HepG2 (cell line): Measurements from ENCODE around the gene INHBC. TPM values are rescaled to one million over a fixed set of nuclear protein-coding genes. Genes with fewer than 3 reads are reported as not detected.

Experiments
- ARHGAP35 ChIP-seq: sonication (generic); formaldehyde crosslinking; IDR thresholded peaks from 2 replicates; pipeline ENCODE4 v1.9.0; 2022; ENCODE audit warnings: mild to moderate bottlenecking, inconsistent platforms, moderate library complexity, missing genetic modification reagents, borderline replicate concordance
- ATF6 ChIP-seq: sonication (generic); formaldehyde crosslinking; conservative IDR thresholded peaks from 2 replicates; pipeline ENCODE4 v1.4.0; 2020; ENCODE audit warnings: missing genetic modification reagents
- CSRNP1 ChIP-seq: sonication (generic); formaldehyde crosslinking; IDR thresholded peaks from 2 replicates; pipeline ENCODE4 v1.8.1; 2023; ENCODE audit warnings: mild to moderate bottlenecking, missing genetic modification reagents
- KDM2A ChIP-seq: sonication (generic); formaldehyde crosslinking; IDR thresholded peaks from 2 replicates; pipeline ENCODE4 v1.4.0; 2020; ENCODE audit warnings: low read depth, missing genetic modification reagents, borderline replicate concordance
- MAZ ChIP-seq, 2 experiments: sonication (generic) in 1 of 2; formaldehyde crosslinking in 1 of 2; IDR thresholded peaks; 2 replicates each; pipeline versions ENCODE4 v1.5.0 to v1.6.1; 2012 to 2020; ENCODE audit warnings: low read depth in 2 of 2, mild to moderate bottlenecking in 2 of 2, borderline replicate concordance in 1 of 2, improper control_type of control experiment in 1 of 2, low read length in 1 of 2, missing genetic modification reagents in 1 of 2, moderate library complexity in 1 of 2
- NFE2L1 ChIP-seq: sonication (generic); formaldehyde crosslinking; IDR thresholded peaks from 2 replicates; pipeline ENCODE4 v1.4.0; 2020; ENCODE audit warnings: missing genetic modification reagents, mild to moderate bottlenecking, borderline replicate concordance
- RXRA ChIP-seq: sonication (generic); formaldehyde crosslinking; IDR thresholded peaks from 2 replicates; pipeline ENCODE4 v1.5.1; 2020; ENCODE audit warnings: missing genetic modification reagents
- SMC3 ChIP-seq: IDR thresholded peaks from 2 replicates; pipeline ENCODE4 v1.6.1; 2011; ENCODE audit warnings: low read length, improper control_type of control experiment
- TFAP4 ChIP-seq: sonication (generic); IDR thresholded peaks from 2 replicates; pipeline ENCODE4 v1.6.1; 2016; ENCODE audit warnings: low read depth, borderline replicate concordance
- ZBTB2 ChIP-seq: sonication (generic); formaldehyde crosslinking; IDR thresholded peaks from 2 replicates; pipeline ENCODE4 v1.8.0; 2022; ENCODE audit warnings: low read depth, missing genetic modification reagents
- ZKSCAN5 ChIP-seq: sonication (generic); formaldehyde crosslinking; IDR thresholded peaks from 2 replicates; pipeline ENCODE4 v1.5.1; 2020; ENCODE audit warnings: mild to moderate bottlenecking, missing genetic modification reagents
- ZNF207 ChIP-seq: fragments of 450-650 bp; IDR thresholded peaks from 2 replicates; pipeline ENCODE4 v1.6.1; 2016; ENCODE audit warnings: antibody characterized with exemption, borderline replicate concordance
- ZNF281 ChIP-seq: sonication (generic); formaldehyde crosslinking; IDR thresholded peaks from 2 replicates; pipeline ENCODE4 v1.4.0; 2020; ENCODE audit warnings: missing genetic modification reagents, borderline replicate concordance
- ZNF570 ChIP-seq: sonication (generic); formaldehyde crosslinking; IDR thresholded peaks from 2 replicates; pipeline ENCODE4 v1.4.0; 2020; ENCODE audit warnings: mild to moderate bottlenecking, missing genetic modification reagents, borderline replicate concordance
- ZNF777 ChIP-seq: sonication (generic); formaldehyde crosslinking; IDR thresholded peaks from 2 replicates; pipeline ENCODE4 v1.4.0; 2020; ENCODE audit warnings: missing genetic modification reagents
- polyA plus RNA-seq, 8 experiments: library from polyadenylated mRNA; depleted of rRNA in 3 of 8; stranded (reverse) in 7 of 8; unstranded in 1 of 8; fragments of >200 nt; fragmentation: Illumina TruSeq in 4 of 8; extraction: Trizol in 4 of 8; gene quantifications; 2 replicates each; pipeline versions ENCODE4 v1.2.1 to v1.2.3, GENCODE V29; 2011 to 2016; ENCODE audit warnings: low read depth in 4 of 8, missing spikeins in 1 of 8, mixed read lengths in 1 of 8; ENCODE audit not compliant: insufficient read depth in 1 of 8
- total RNA-seq, 5 experiments: library from RNA; depleted of rRNA; stranded (reverse); fragments of >200 nt; fragmentation: Illumina TruSeq; extraction: Trizol; gene quantifications; 2 replicates each; pipeline ENCODE4 v1.2.3, GENCODE V29; 2016; ENCODE audit warnings: low read depth in 1 of 5

INHBC gene
- total and polyA plus RNA-seq, 2 of the 13 experiments (the other 11 are each of a cell fraction or from before 2014, with no cell fraction given): 1.8 to 13.8 TPM

- TF ChIP-seq ZBTB2 (CRISPR knock-in tag) (peak; percentile 69; the same call in 1 of the 2 replicates), SMC3 (no peak), ZNF777 (CRISPR knock-in tag) (no peak), MAZ (IDR thresholded peaks at IDR 0.05; ENCODE audit: borderline replicate concordance, low read depth, low read length) (no peak), MAZ (CRISPR knock-in tag; IDR thresholded peaks at IDR 0.05; ENCODE audit: low read depth) (peak; percentile 87), ZNF207 (no peak), ZNF570 (no peak), ATF6 (CRISPR knock-in tag) (no peak), TFAP4 (no peak), RXRA (CRISPR knock-in tag) (0 out of 2 replicates have a peak, but pooled peaks have one; percentile 39), NFE2L1 (no peak), CSRNP1 (0 out of 2 replicates have a peak, but pooled peaks have one; percentile 64), ARHGAP35 (CRISPR knock-in tag) (no peak), ZKSCAN5 (CRISPR knock-in tag) (no peak), KDM2A (CRISPR knock-in tag) (peak; percentile 90), ZNF281 (peak; percentile 88)
Observed at GRCh38 chr12:57430931-57431566, 3.5 kb upstream of the INHBC start, which contains the start of gene R3HDM2 (continued).
